Panc1 (cell line): Measurements from ENCODE around the gene TIMP1. TPM values are rescaled to one million over a fixed set of nuclear protein-coding genes. Genes with fewer than 3 reads are reported as not detected.

Experiments used
- ATAC-seq: fragments of 200-7000 bp; cut with Tn5 transposase; 2 replicates; pipeline ENCODE4 v1.9.1; 2020; ENCODE audit warnings: mild to moderate bottlenecking, moderate library complexity
- BruUV-seq: library from RNA; stranded (reverse); fragments of 400-500 nt; replicated peaks from 2 replicates; lab custom pipeline; 2021; lab: Mats Ljungman, UMichigan
- CTCF ChIA-PET: fragments of 300-600 bp; sonication (Branson Sonifier 250); formaldehyde crosslinking; loops from one replicate; lab custom pipeline; 2022; ENCODE audit warnings: antibody characterized with exemption; lab: Charles Lee
- POLR2A ChIA-PET: fragments of 300-600 bp; sonication (Branson Sonifier 250); formaldehyde crosslinking; loops from one replicate; lab custom pipeline; 2022; ENCODE audit warnings: antibody characterized with exemption; lab: Charles Lee
- DNase-seq: peaks from one replicate; pipeline ENCODE4 v3.0.0-alpha.2; 2010; ENCODE audit warnings: low read depth, low spot score
- H3K27ac ChIP-seq: 2 replicates; pipeline ENCODE4 v1.5.1; 2011; ENCODE audit warnings: mild to moderate bottlenecking, low read length, inconsistent platforms
- H3K27me3 ChIP-seq: fragments of 200-500 bp; sonication (Bioruptor generic); 2 replicates; pipeline ENCODE4 v1.6.0; 2014; ENCODE audit warnings: low read length, inconsistent platforms; ENCODE audit not compliant: control insufficient read depth, insufficient read depth
- H3K36me3 ChIP-seq: fragments of 200-500 bp; sonication (Bioruptor generic); 2 replicates; pipeline ENCODE4 v1.5.1; 2014; ENCODE audit warnings: inconsistent platforms, mild to moderate bottlenecking, low read length, moderate library complexity; ENCODE audit not compliant: control insufficient read depth, insufficient read depth
- H3K4me1 ChIP-seq: 2 replicates; pipeline ENCODE4 v1.5.1; 2011; ENCODE audit warnings: inconsistent platforms, mild to moderate bottlenecking, low read length, moderate library complexity; ENCODE audit not compliant: control insufficient read depth, insufficient read depth
- H3K4me3 ChIP-seq, 2 experiments: 2 replicates each; pipeline ENCODE4 v1.5.1; 2011 to 2012; ENCODE audit warnings: low read depth in 2 of 2, low read length in 2 of 2, mild to moderate bottlenecking in 2 of 2, inconsistent platforms in 1 of 2, moderate library complexity in 1 of 2
- H3K9me3 ChIP-seq: fragments of 200-500 bp; sonication (Bioruptor generic); 2 replicates; pipeline ENCODE4 v1.5.1; 2014; ENCODE audit warnings: low read depth, mild to moderate bottlenecking, inconsistent platforms, low read length, moderate library complexity; ENCODE audit not compliant: control insufficient read depth, insufficient read depth
- POLR2AphosphoS5 ChIP-seq: IDR thresholded peaks from 2 replicates; pipeline ENCODE4 v1.6.1; 2012; ENCODE audit warnings: mild to moderate bottlenecking, low read depth, low read length, moderate library complexity
- SIN3A ChIP-seq: IDR thresholded peaks from 2 replicates; pipeline ENCODE4 v1.6.1; 2012; ENCODE audit warnings: low read depth, mild to moderate bottlenecking, low read length, moderate library complexity, borderline replicate concordance; ENCODE audit not compliant: insufficient read depth
- TCF7L2 ChIP-seq: IDR thresholded peaks from 2 replicates; pipeline ENCODE4 v1.6.1; 2011; ENCODE audit warnings: mild to moderate bottlenecking, low read depth, low read length, inconsistent platforms
- in situ Hi-C: cut with HindIII; loops from 2 replicates; pipeline ENCODE4 v1.10.0; 2016; ENCODE audit warnings: low sequenced_read_pairs, low pct_unique_long_range_greater_than_20kb
- intact Hi-C: fragments of 100-400 bp; cut with micrococcal nuclease; formaldehyde crosslinking; loops from one replicate; pipeline ENCODE4 v1.10.0; 2022; ENCODE audit not compliant: unreplicated experiment
- total RNA-seq: library from RNA; stranded (reverse); gene quantifications from one replicate; pipeline ENCODE4 v1.2.1, GENCODE V29; 2021; ENCODE audit not compliant: unreplicated experiment
- TF ChIP-seq, protein P1 (sequence below): fragments of 450-650 bp; IDR thresholded peaks from 2 replicates; pipeline ENCODE4 v1.5.1; 2017; ENCODE audit warnings: mild to moderate bottlenecking
- TF ChIP-seq, protein P2 (sequence below), 2 experiments: IDR thresholded peaks; 2 replicates each; pipeline ENCODE4 v1.6.1; 2011 to 2012; ENCODE audit warnings: low read depth in 2 of 2, control low read depth in 1 of 2, low read length in 1 of 2, mild to moderate bottlenecking in 1 of 2, moderate library complexity in 1 of 2; ENCODE audit not compliant: insufficient read depth in 1 of 2

The TIMP1 gene
- total RNA-seq, 1 experiment from 2014 or later: 131 TPM

DNA sequence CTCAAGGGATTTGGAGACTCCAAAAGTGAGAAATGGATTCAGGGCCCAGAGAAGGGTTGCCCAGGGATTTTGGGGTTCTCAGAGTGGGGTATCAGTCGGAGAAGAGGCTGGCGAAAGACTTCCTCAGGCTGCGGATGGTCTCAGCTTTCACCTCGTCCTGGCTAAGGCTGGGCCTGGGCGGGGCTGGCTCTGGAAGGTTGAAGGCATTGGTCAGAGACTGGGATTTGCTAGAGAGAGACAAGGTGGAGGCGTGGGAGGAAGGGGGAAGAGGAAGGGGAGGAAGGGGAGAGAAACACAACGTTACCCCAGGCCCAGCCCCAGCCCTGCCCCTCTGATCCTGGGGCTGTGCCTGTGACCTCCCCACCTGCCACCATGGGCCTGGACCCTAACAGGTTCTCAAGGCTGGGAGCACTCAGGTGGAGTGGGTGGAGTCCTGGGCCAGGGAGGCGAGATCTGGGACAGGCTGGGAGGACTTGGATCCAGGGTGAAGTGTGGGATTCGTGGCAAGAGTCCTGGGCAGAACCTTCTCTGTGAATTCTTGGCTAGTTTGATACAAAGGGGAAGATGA, 9.4 kb upstream of the TIMP1 start:
- no peaks in the 10 kb centered on the region; the same call in 1 of the 2 replicates for H3K4me1 ChIP-seq
- intact Hi-C loops (no loop called here), in situ Hi-C loops (no loop called here)
- ChIA-PET CTCF (no interaction called here), POLR2A (no interaction called here)
- H3K4me3 ChIP-seq: no peak overlapping the region
- no peaks in the 10 kb centered on the region for H3K9me3 ChIP-seq
- H3K27me3 ChIP-seq: no peaks in the 10 kb centered on the region
- TF ChIP-seq, protein P1, sequence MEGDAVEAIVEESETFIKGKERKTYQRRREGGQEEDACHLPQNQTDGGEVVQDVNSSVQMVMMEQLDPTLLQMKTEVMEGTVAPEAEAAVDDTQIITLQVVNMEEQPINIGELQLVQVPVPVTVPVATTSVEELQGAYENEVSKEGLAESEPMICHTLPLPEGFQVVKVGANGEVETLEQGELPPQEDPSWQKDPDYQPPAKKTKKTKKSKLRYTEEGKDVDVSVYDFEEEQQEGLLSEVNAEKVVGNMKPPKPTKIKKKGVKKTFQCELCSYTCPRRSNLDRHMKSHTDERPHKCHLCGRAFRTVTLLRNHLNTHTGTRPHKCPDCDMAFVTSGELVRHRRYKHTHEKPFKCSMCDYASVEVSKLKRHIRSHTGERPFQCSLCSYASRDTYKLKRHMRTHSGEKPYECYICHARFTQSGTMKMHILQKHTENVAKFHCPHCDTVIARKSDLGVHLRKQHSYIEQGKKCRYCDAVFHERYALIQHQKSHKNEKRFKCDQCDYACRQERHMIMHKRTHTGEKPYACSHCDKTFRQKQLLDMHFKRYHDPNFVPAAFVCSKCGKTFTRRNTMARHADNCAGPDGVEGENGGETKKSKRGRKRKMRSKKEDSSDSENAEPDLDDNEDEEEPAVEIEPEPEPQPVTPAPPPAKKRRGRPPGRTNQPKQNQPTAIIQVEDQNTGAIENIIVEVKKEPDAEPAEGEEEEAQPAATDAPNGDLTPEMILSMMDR: no peak
- TF ChIP-seq TCF7L2 (no peak), POLR2AphosphoS5 (no peak), SIN3A (no peak)
- TF ChIP-seq, protein P2, sequence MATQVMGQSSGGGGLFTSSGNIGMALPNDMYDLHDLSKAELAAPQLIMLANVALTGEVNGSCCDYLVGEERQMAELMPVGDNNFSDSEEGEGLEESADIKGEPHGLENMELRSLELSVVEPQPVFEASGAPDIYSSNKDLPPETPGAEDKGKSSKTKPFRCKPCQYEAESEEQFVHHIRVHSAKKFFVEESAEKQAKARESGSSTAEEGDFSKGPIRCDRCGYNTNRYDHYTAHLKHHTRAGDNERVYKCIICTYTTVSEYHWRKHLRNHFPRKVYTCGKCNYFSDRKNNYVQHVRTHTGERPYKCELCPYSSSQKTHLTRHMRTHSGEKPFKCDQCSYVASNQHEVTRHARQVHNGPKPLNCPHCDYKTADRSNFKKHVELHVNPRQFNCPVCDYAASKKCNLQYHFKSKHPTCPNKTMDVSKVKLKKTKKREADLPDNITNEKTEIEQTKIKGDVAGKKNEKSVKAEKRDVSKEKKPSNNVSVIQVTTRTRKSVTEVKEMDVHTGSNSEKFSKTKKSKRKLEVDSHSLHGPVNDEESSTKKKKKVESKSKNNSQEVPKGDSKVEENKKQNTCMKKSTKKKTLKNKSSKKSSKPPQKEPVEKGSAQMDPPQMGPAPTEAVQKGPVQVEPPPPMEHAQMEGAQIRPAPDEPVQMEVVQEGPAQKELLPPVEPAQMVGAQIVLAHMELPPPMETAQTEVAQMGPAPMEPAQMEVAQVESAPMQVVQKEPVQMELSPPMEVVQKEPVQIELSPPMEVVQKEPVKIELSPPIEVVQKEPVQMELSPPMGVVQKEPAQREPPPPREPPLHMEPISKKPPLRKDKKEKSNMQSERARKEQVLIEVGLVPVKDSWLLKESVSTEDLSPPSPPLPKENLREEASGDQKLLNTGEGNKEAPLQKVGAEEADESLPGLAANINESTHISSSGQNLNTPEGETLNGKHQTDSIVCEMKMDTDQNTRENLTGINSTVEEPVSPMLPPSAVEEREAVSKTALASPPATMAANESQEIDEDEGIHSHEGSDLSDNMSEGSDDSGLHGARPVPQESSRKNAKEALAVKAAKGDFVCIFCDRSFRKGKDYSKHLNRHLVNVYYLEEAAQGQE (IDR thresholded peaks at IDR 0.05; ENCODE audit: insufficient read depth in 1 of 2, low read depth in 2 of 2, low read length in 1 of 2): no peak
- no peak for DNase-seq
- no TSS peak for BruUV-seq
- H3K27ac ChIP-seq: no peak overlapping the region
- ATAC-seq: peak; percentile 31
- H3K36me3 ChIP-seq: no peaks in the 10 kb centered on the region

DNA sequence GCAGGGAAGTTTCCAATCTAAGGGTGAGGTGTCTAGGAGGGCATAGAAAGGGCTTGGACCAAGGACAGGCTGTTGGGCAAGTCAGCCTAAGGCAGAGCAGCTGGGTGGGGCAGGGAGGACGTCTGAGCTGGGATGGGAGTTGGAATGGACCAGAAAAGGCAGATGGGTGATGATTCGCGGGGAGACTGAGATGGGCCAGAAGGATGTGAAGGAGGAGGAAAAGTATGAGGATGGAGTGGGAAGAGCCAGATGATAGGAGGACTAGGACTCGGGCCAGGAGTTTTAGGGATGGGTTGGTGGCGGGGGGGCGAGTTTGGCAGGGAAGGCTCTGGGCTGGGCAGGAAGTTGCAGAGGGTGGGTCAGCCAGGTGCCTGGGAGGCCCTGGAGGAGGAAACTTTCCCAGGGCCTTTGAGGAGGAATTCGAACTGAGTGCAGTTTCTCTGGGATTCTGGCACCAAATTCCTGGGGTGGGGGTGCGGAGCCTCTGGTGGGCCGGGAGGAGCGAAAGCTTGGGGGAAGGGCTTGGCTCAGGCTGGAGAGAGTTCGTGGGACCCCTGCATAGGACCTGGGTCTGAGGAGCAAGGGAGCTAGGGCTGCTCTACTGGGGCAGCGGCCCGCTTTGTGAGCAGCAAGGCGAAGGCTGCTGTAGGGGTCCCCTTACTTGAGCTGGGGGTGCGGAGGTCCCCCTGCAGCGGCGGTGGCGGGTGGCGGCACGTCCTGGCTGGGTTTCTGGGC, 8.7 kb upstream of the TIMP1 start:
- TF ChIP-seq POLR2AphosphoS5 (no peak; the same call in 1 of the 2 replicates), SIN3A (no peak), TCF7L2 (no peak)
- TF ChIP-seq, protein P2 (IDR thresholded peaks at IDR 0.05; ENCODE audit: insufficient read depth in 1 of 2, low read depth in 2 of 2, low read length in 1 of 2): no peak
- TF ChIP-seq, protein P1: no peak
- intact Hi-C loops: no loop called here
- Histone ChIP-seq H3K9me3 (no peaks in the 10 kb centered on the region), H3K27me3 (no peaks in the 10 kb centered on the region), H3K4me1 (no peaks in the 10 kb centered on the region; the same call in 1 of the 2 replicates), H3K27ac (no peak overlapping the region), H3K4me3 (no peak overlapping the region), H3K36me3 (no peaks in the 10 kb centered on the region)
- in situ Hi-C loops: no loop called here
- POLR2A ChIA-PET: no interaction called here
- CTCF ChIA-PET: no interaction called here
- peak; percentile 41 for ATAC-seq
- DNase-seq: no peak
- no TSS peak for BruUV-seq
